GM23248 (cell line): ENCODE measurements around the gene HDAC4.

ENCODE experiments used
- EZH2 ChIP-seq: fragments of 200-600 bp; sonication (generic); IDR thresholded peaks from 2 replicates; pipeline ENCODE4 v1.6.1; 2018; ENCODE audit warnings: antibody characterized with exemption, mild to moderate bottlenecking; ENCODE audit not compliant: insufficient read depth, poor library complexity, severe bottlenecking
- EZH2phosphoT487 ChIP-seq: fragments of 200-600 bp; sonication (generic); IDR thresholded peaks from 2 replicates; pipeline ENCODE4 v1.6.1; 2018; ENCODE audit warnings: antibody characterized with exemption, moderate library complexity, mild to moderate bottlenecking, low read depth; ENCODE audit not compliant: insufficient read depth

DNA sequence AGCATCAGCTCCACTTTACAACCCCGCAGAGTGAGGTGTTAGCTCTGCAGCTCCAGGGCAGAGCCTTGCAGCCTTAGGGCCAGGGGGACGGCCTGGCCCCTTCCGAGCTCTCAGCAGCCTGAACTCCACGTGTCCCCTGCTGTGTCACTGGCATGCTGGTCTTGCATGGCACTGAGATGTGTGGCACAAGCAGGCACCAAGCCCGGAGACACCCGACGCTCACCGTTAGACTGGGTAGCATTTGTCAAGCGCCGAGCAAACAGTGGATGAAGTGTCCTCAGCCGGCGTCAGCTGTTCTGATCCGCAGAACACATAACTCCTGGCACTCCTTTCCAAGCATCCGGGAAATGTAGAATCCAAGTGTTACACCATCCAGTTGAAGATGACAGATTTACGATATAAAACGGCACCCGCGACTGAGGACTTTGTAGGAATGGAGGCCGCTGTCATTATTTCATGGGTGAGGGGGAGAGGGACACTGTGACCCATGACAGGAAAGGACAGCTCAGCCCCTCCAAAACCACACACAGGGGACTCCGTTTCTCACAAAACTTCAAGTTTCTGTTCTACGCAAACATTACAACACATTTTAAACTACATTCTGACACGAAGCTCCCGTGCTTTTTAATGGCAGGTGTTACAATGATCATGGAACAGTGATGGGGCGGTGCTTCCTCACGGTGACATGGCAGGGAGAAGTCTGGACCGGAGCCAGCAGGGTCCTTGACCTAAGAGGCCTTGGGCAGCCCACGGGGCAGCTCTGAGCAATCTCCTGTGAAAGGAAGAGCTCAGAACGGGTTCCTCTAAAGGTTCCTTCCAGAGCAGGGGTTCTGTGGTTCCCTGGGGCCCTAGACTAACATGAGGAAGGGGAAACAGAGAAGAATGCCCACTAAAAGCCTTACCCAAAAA, 89.4 kb downstream of the HDAC4 start:
- TF ChIP-seq EZH2, result no peak
- TF ChIP-seq EZH2phosphoT487, result no peak
